HG03457 (cell line): ENCODE results near the gene TBCD.

ENCODE experiments used
- ATAC-seq: cut with Tn5 transposase; IDR thresholded peaks from one replicate; pipeline ENCODE4 v1.9.1; 2021; ENCODE audit warnings: moderate number of reproducible peaks; ENCODE audit not compliant: unreplicated experiment

TBCD gene

DNA sequence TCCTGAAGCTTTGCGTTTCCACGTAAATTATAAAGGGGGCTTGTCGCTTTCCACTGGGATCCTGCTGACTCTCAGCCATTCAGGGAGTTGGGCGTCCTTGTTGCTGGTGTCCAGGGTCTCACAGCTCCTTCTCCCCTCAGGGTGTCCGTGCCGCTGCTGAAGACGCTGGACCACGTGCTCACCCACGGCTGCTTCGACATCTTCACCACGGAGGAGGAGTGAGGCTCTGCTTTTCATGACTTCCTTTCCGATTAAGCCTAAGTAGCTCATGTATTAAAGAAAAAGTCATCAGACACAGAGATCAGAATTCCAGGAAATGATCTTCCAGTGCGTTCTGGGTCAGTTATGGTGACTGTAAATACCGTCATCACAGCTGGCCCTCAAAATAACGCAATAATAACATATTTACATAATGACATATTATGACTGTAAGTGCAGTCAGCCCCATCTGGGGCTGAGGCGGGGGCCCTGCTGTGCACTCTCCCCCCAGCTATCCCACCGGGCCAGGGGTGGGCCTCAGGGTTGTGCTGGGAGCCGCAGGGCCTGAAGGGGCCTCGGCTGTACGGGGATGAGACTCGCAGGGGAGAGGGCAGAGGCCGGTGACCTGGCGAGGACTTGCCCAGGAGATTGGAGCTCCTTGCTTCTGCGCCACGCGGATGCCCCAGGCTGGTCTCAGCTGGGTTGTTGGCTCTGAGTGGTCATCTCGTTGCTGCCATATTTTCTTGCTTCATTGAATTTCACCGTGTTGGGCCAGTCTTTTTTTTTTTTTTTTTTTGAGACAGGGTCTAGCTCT is 180.8 kb downstream of the TBCD start:
- no peak for ATAC-seq

DNA sequence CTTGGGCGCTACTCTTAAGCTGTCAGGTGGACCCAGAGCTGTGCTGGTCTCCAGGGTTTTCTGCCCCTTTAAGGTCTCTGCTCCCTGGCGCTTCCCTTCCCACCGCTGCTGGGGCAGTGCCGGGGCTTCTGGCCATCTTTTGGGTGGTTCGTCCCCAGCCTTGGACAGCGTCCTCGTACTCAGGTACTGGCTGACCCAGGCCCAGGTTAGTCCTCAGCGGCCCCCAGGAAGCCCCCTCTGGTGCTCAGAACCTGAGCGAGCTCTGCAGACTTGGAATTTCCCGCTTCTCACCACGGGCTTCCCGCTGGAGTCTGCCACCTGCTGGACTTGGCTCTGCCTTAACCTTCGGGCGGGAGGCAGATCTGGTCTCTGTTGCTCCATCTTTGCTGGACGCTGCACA is 182.0 kb downstream of the TBCD start:
- no peak for ATAC-seq

DNA sequence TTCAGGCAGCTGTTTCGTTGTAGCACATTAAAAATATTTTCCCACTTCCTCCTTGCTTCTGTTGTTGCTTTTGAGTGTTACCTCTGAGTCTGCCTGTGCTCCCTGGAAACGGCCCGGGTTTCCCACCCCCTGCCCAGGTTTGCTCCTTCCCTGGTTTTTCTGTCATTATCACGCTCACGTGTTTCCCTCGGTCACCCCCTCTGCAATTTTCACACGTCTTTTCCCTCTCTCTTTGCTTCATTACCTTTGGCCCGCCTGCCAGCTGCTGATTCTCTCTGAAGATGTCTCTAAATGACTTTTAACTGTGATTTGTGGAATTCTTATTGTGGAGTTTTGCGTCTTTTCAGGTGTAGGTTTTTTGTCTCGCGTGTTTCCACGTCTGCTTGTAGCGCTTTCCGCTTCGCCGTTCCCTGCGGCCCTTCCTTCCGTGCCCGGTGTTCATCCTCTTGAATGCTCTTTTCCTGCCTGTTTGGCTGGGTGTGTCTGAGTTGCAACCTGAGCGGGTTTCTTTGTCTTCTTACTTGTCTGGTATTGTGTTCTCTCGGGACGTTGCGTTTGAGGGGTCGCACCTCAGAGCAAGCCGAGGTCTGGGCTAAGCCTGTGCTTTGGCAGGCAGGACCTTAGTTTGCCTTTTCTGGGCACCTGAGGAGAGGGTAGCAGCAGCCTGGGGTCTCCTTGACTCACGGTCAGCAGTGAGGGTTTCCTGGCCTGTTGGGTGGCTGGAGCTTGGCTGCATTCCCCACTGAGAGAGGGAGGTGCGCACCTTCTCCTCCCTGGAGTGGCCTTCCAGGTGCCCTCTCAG is 184.3 kb downstream of the TBCD start:
- no peak for ATAC-seq

DNA sequence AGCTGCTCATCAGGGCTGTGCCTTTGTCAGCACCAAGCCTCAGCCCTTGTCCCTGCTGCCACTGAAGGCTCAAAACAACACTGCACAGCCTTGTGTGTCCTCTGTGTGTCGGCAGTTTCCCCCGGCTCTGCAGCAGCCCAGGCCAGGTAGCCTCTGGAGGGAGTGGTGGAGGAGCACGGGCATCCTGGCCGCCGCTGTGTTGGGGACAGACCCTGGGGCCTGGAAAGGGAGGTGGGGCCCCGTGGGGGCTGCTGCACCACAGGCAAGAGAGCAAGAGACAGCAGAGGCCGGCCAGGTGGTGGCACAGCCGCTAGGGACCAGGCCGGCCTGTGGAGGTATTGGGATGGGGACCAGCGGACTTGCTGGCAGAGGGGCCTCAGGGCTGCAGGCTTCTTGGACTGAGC is 184.9 kb downstream of the TBCD start:
- no peak for ATAC-seq

DNA sequence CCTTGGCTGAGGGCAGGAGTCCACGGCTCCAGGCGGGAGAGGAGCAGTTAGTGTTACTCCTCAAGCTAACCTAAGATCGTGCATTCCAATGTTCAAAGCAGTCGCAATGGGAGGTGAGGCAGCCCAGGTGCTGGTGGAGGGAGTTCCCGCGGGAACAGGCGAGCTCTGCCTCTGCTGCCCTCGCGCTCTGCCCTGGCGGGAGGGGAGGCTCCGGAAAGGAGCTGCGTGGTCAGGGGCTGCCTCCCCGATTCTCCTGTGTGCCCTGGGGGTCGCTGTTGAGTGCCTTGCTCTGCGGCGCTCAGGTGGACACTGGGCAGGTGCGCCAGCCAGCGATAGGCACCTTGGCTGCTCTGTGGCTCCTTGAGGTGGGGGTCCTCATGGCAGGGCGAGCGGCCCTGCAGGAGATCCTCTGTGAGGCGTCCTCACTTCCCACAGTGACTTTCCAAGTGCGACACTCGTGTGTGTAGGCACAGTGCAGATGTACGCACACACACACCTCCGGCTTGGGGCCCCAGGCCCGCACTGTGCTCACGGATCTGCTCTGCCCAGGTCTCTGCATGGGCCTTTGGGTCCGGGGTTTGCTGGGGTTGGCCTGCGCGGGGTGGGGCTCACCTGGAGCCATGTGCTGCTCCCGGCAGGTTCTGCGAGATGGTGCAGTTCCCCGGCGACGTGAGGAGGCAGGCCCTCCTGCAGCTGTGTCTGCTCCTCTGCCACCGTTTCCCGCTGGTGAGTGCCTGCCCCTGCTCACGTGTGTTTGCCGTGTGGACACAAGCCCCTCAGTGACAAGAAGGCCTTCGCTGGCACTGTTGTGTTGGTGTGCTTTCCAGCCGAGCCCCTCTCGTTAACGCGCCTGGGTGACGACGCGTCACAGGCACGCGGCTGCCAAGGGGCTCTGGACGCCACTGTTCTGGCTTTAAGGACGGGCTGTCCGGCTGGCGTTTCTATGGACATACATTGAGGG is 185.8 kb downstream of the TBCD start:
- ATAC-seq = no peak

DNA sequence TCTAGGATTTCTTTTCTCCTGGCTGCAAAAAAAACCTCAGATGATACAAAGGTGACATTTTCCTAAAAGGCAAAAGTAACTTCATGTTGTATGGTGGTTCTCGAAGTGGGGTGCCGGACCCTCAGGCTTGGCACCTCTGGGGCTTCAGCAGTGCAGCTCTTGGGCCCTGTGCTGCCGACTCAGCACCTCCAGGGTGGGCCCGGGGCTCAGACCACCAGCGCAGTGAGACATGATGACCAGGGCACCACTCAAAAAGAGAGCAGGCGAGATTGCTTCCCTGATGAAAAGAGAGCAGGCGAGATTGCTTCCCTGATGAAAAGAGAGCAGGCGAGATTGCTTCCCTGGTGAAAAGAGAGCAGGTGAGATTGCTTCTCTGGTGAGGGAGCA is 186.6 kb downstream of the TBCD start:
- ATAC-seq = no peak

DNA sequence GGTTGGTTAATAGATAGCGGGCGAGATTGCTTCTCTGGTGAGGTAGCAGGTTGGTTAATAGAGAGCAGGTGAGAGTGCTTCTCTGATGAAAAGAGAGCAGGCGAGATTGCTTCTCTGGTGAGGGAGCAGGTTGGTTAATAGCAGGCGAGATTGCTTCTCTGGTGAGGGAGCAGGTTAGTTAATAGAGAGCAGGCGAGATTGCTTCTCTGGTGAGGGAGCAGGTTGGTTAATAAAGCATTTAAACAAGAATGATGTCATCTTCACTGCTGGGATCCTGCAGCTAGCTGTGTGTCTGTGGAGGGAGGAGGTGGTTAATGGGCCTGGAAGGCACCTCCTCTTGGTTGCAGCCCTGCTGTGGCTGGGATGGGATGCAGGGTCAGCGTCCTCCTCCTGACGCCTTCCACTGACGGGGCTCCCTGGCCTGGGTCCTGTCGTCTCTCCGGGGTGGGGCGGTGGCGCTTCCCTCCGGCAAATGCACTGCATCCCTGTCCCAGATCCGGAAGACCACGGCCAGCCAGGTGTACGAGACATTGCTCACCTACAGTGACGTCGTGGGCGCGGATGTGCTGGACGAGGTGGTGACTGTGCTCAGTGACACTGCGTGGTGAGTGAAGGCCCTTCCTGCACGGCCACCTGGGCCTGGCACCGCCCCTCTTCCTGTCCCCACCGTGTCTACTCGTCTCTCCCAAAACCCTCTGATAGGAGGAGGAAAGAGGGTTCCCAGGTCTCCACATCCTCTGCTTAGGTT is 187.2 kb downstream of the TBCD start:
- no peak for ATAC-seq

DNA sequence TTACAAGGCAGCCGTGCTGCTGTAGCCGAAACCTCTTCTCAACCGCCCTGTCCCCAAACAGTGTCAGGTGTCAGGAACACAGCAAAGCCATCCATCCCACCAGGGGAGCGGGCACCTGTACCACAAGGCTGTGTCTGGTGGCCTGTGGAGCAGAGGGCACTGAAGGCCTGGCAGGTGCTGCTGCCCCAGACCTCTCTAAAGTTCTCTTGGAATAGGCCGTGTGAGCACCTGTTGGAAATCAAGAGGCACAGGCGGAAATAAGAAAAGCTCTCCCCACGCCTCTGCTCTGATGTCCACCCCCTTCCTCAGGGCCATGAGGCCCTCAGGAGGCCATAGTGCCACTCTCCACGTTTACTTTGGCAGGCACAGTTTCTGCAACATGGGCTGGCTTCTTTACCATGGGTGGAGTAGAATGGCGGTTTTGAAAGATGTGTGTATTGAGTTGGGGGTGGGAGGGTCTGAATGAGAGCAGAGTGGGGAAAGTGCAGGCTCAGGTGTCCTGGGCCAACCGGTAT is 187.8 kb downstream of the TBCD start:
- ATAC-seq = no peak

DNA sequence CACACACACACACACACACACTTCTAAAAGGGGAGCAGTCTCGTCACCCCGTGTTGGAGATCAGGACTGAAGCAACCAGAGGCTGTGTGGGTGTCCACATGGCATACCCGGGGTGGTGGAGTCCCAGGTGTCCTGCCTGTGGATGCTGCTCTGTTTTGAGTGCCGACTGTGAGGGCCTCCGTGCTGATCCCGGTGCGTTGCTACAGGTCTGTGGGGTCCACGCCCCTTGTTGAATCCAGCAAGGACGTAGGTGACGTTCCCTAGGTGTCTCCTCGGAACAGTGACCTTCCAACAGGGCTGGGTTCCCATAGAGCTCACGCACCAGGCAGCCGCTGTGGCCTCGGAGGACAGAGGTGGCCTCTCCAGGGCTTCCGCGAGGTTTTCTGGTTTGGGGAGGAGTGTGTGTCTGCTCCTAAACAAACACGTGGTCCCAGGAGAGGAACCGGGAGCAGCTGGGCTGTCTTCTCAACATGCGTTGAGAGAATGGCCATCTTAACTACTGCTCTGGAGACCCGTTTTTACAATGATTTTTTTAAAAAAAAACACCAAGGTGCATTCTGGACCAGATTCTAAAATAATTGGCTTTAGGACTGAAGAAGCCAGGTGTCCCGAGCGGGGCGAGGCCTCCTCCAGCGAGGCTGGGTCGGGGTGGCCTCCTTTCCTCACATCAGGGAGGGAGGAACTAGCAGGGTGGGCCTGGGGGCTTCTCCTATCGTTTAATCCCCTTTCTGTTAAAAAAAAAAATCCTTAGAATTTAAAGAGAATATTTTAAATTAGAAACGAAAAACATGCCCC is 188.6 kb downstream of the TBCD start:
- ATAC-seq = no peak

DNA sequence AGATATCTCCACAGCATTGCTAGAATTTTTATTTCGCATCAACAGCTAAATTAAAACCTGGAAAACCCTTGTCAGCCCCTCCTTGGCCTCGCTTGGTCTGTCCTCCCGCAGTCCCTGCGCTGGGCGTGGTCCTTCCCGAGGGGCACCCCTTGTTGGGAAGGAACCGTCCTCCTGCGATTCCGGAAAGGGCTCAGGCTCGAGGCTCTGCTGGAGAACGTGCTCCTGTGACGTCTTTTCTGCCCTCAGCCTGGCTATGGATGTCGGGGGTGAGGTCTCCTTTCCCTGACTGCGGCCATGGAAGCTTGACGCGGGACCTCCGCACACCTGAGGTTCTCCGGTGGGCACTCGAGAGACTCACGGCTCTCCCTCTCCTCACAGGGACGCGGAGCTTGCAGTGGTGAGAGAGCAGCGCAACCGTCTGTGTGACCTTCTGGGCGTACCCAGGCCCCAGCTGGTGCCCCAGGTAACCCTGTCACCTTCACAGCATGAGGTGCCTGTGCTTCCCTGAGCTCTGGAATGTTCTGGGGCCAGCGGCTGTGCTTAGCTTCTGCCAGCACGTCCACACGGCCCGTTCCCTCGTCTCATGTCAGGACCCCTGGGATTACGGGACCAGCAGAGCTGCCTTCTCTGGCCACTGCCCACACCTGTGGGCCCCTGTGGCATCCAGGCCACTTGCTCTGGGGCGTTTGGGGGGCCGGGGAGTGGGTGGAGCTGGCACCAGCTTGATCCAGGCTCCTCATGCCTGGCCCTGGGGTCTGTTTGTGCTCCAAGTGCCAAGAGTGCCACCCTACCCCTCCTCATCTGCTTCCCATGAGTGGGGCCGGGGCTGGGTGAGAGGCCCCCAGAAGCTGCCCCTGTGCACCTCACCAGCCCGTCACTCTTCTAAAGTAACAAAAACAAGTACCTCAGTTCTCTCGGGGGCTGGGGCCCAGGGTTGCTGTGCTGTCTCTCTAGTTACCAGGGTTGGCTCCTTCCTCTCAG is 189.4 kb downstream of the TBCD start:
- ATAC-seq = no peak

DNA sequence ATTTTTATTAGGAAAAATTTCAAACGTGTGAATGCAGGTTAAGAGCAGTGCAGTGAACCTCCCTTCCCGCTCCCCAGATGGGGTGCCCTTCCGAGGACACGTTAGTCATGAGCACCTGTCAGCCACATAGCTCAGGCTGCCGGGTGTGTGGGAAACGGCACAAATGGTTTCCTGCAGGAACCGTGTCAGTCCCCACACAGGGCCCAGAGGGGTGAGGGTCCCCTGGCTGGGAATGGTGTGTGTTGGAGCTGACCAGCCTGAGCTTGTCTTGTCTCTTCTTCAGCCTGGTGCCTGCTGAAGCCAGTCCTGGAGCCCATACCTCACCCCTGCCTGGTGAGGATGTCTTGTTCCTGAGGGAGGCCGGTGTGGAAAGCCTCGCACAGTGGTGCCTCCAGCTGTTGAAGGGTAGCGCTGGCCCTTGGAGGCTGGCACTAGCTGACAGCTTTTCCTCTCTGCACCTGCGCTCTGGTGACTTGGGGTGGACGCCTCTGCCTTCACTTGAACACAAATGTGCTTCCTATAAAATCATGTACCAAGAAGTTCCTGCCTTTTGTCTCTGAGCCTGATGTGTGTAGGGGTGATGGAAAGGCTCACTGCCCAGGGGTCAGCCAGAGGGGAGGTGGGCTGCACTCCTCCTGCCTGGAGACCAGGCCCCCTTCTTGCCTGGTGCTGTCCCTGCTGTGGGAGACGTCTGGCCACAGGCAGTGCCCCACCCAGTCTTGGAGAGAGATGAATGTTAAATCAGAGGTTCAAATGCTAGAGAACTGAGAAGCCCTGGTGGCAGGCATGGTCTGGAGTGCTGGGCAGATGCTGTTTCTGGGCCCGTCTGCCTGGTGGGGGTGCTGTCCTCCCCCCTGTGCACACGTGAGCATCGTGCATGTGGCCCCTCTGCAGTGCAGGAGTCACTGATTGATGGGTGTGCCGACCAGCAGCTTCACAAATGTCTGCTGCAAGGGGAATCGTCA is 190.6 kb downstream of the TBCD start:
- ATAC-seq = no peak

DNA sequence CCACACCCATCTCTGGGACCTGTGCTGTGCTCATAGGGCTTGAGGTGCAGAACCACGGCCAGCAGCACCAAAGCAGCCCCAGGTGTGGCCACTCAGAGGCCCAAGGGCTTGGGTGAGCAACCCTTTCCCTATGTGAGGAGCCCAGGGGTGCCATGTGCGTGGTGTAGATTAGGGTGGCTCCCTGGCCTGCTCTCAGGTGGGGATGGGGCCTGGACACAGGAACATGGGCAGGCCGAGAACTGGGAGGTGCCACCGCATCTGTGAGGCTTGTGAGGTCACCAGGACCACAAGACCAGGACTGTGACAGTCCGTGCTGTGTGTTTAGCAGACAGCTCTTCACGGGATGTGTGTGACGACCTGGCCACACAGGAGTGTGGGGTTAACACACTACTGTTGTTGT is 191.5 kb downstream of the TBCD start:
- no peak for ATAC-seq

DNA sequence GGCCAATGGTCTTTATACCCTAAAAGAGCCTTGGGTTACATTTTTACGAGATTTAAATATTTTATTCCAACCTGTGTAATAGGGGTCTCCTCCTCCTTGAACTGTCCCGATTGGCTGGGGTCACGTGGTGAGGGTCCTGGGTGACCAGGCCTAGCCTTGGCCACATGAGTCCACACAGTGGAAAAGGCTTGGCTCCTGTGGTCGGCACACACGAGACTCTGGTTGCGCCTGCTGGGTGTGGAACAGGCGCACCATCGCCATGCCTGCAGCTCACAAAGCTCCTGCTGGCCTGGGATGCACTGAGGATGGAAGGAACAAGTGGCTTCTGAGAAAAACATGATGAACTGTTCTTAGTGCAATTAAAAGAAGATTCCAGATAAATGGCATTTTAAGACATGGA is 191.9 kb downstream of the TBCD start:
- no peak for ATAC-seq

DNA sequence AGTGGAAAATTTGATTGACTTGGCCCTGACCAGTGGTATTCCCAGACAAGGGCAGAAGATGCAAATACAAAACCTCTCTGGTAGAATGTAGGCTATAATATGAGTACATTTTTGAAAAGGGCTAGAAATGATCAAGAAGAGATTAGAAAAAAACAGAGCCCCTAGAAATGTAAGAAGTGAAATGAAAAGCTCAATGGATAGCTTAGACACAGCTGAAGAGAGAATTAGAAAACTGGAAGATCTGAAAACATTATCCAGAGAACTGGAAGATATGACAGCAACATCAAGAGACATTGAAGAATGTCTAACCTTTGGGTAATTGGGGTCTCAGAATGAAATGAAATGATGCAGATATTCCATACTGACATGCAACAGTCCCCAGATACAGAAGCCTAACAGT is 193.1 kb downstream of the TBCD start:
- ATAC-seq = no peak

DNA sequence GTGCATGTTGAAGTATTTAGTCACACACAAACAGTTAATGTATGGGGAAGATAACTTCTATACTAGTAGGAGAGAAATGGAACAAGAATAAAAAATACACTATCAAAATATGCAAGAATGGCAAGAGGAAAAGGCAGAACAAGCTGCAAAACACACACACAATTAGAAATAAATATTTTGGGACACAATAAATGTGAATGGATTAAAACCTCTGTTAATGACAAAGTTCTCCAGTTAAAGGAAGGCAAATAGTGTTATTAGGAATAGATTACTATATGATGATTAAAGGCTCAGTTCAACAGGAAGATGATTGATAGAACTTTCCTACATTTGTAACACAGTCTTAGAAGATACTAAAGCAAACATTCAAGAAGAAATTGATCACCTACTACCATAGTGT is 194.2 kb downstream of the TBCD start:
- no peak for ATAC-seq

DNA sequence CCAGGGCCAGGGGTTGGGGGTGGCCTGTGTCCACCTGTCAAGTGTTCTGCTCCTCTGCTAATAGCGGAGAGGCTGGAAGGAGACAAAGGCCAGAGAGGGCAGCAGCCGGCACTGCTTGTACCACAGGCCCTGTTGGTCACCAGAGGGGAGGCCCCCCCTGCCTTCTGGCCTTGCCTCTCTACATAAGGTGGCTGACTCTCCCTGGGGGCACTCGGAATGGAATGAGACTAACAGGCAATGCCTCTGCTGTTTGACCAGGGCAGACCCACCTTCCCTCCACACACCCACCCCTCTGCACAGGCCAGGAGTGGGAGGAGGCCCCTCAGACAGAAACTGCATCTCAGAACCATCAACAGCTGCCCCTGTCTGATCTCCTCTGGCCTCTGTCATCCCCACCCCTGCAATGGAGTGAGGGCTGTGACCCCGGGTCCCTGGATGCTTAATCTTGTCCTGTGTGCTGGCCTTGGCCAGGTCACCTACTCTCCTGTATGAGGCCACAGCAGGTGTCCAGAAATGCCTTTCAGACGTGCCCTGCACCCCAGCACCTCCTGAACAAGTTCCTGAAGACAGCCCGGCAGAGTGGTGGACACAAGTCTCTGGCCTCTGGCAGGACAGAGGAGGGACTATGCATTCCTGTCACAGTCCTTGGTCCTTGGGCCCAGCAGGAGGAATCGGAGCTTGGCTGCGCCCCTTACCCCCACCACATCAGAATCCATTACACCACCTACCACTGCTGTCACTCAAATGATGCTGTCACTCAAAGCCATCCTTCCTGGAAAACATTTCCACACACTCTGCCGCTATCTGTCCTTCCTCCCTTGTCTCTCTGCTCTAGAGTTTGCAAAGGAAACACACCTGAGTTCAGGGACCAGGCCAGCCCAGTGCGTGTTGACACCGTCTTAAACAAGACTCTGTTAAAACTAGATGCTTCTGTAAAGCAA is 195.5 kb downstream of the TBCD start:
- ATAC-seq = no peak
